ENCODE data around the gene BTBD1.
"Not testable (repeated sequence)": the region's sequence is repeated elsewhere in the genome, so short reads cannot be mapped to it uniquely, and the experiment has no call there.

The BTBD1 gene

GRCh38 chr15:83087576-83087975, 20.5 kb upstream of the BTBD1 start:
- H3K4me1 Mint-ChIP-seq: peaks cover 5% of the 10 kb centered on the region
- H3K27ac Mint-ChIP-seq (ENCODE audit: low read depth): no peak overlapping the region
- DNase-seq (ENCODE audit: low spot score in 2 of 2) (no peak), ATAC-seq (replicated peaks; ENCODE audit: extremely low read depth, poor library complexity, severe bottlenecking) (no peak)
- H3K27me3 Mint-ChIP-seq: peaks cover 48% of the 10 kb centered on the region
- no peaks in the 10 kb centered on the region for H3K9me3 Mint-ChIP-seq
- no peak overlapping the region for H3K4me3 Mint-ChIP-seq
- H3K36me3 Mint-ChIP-seq (ENCODE audit: insufficient read depth): peaks cover 1% of the 10 kb centered on the region

GRCh38 chr15:83085864-83086552, 19.0 kb upstream of the BTBD1 start:
- not testable (repeated sequence) for H3K27ac Mint-ChIP-seq (ENCODE audit: low read depth); H3K4me1 Mint-ChIP-seq; DNase-seq (ENCODE audit: low spot score in 2 of 2); H3K4me3 Mint-ChIP-seq; H3K9me3 Mint-ChIP-seq; H3K36me3 Mint-ChIP-seq (ENCODE audit: insufficient read depth); ATAC-seq (replicated peaks; ENCODE audit: extremely low read depth, poor library complexity, severe bottlenecking)
- H3K27me3 Mint-ChIP-seq: peaks cover 33% of the 10 kb centered on the region

DNA sequence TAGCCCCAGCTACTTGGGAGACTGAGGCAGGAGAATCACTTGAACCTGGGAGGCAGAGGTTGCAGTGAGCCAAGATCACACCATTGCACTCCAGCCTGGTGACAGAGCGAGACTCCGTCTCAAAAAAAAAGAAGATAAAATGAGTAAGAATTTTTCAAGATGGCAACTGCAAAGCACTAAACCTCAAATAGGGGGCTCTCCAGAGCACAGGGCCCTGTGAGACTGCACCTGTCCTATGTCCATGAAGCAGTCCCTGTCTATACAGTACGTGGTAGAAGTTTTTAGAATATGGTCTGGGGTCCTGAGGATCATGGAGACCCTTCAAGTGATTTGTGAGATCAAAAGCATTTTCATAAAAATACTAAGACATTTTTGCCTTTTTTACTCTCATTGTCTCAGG, 18.4 kb upstream of the BTBD1 start:
- ATAC-seq (replicated peaks; ENCODE audit: extremely low read depth, poor library complexity, severe bottlenecking); H3K36me3 Mint-ChIP-seq (ENCODE audit: insufficient read depth); DNase-seq (ENCODE audit: low spot score in 2 of 2); H3K9me3 Mint-ChIP-seq; H3K4me1 Mint-ChIP-seq; H3K4me3 Mint-ChIP-seq; H3K27ac Mint-ChIP-seq (ENCODE audit: low read depth): not testable (repeated sequence)
- H3K27me3 Mint-ChIP-seq: peaks cover 32% of the 10 kb centered on the region

- Mint-ChIP-seq H3K4me3 (no peak overlapping the region), H3K36me3 (ENCODE audit: insufficient read depth) (peaks cover 1% of the 10 kb centered on the region), H3K4me1 (peaks cover 6% of the 10 kb centered on the region), H3K9me3 (no peaks in the 10 kb centered on the region), H3K27me3 (peaks cover 45% of the 10 kb centered on the region), H3K27ac (ENCODE audit: low read depth) (no peak overlapping the region)
- DNase-seq (ENCODE audit: low spot score in 2 of 2): no peak
- ATAC-seq (replicated peaks; ENCODE audit: extremely low read depth, poor library complexity, severe bottlenecking): no peak
Observed at GRCh38 chr15:83082730-83083386, 15.8 kb upstream of the BTBD1 start.

GRCh38 chr15:83081256-83082014, 14.4 kb upstream of the BTBD1 start:
- Mint-ChIP-seq H3K4me3 (no peak overlapping the region), H3K27ac (ENCODE audit: low read depth) (no peak overlapping the region), H3K36me3 (ENCODE audit: insufficient read depth) (peaks cover 1% of the 10 kb centered on the region), H3K4me1 (peaks cover 6% of the 10 kb centered on the region), H3K9me3 (no peaks in the 10 kb centered on the region), H3K27me3 (peaks cover 49% of the 10 kb centered on the region)
- DNase-seq (ENCODE audit: low spot score in 2 of 2) (no peak), ATAC-seq (replicated peaks; ENCODE audit: extremely low read depth, poor library complexity, severe bottlenecking) (no peak)

DNA sequence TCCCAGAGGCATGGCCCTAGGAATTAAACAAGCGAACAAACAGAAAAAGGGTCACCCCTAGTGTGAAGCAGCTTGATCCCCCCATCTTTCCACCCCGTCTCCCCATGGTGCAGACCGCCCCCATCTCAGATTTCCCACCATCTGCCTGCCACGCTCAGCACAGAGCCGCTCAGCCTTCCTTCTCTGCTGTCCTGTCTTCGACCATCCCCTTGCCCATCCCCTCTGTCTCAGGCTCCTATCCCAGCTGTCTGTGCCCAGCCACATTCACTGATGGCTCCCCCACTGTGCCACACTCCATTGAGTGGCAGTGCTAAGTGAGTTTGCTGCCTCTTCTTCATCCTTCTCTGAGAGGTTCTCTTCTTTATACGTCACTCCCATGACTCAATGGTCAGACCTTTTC, 11.7 kb upstream of the BTBD1 start:
- peaks cover 48% of the 10 kb centered on the region for H3K27me3 Mint-ChIP-seq
- no peak overlapping the region for H3K4me3 Mint-ChIP-seq
- DNase-seq (ENCODE audit: low spot score in 2 of 2): no peak
- H3K27ac Mint-ChIP-seq (ENCODE audit: low read depth): no peak overlapping the region
- no peaks in the 10 kb centered on the region for H3K36me3 Mint-ChIP-seq (ENCODE audit: insufficient read depth)
- no peak for ATAC-seq (replicated peaks; ENCODE audit: extremely low read depth, poor library complexity, severe bottlenecking)
- H3K4me1 Mint-ChIP-seq: peaks cover 6% of the 10 kb centered on the region
- H3K9me3 Mint-ChIP-seq: peaks cover 11% of the 10 kb centered on the region

DNA sequence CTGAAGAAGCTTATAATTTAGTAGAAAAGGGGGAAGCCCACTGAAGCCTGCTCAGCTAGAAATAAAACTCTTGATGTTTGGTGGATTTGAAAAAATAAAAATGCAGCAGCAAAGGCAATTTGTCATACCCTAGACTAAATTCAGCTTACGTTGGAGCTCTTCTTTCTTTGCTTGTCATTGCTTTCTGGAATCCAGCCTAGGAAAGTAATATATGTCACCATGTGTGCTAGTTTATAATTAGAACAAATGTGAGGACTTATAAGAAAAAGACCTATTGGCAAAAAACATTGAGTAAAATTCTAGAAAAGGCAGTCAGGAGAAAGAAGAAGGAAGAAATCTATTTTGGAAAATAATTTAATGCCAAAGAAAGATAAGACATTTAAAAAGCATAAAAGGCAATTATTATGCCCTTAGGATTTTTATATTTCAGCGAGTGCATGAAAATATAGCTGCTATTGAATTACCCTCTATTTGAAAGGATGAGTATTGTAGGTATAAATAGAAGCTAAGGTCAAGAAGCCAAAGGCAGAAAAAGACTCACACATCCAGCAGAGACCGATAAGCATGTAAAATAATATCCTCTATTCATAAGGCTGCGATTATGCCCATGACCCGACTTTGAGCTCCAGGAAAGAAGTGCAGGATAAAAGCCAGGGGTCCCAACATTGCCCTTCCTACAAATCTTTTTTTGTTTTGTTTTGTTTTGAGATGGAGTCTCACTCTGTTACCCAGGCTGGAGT, 10.6 kb upstream of the BTBD1 start:
- no peak for ATAC-seq (replicated peaks; ENCODE audit: extremely low read depth, poor library complexity, severe bottlenecking)
- H3K27ac Mint-ChIP-seq (ENCODE audit: low read depth): no peak overlapping the region
- no peaks in the 10 kb centered on the region for H3K36me3 Mint-ChIP-seq (ENCODE audit: insufficient read depth)
- peaks cover 11% of the 10 kb centered on the region for H3K9me3 Mint-ChIP-seq
- no peak for DNase-seq (ENCODE audit: low spot score in 2 of 2)
- H3K27me3 Mint-ChIP-seq: peaks cover 50% of the 10 kb centered on the region
- H3K4me3 Mint-ChIP-seq: no peak overlapping the region
- H3K4me1 Mint-ChIP-seq: peaks cover 6% of the 10 kb centered on the region

DNA sequence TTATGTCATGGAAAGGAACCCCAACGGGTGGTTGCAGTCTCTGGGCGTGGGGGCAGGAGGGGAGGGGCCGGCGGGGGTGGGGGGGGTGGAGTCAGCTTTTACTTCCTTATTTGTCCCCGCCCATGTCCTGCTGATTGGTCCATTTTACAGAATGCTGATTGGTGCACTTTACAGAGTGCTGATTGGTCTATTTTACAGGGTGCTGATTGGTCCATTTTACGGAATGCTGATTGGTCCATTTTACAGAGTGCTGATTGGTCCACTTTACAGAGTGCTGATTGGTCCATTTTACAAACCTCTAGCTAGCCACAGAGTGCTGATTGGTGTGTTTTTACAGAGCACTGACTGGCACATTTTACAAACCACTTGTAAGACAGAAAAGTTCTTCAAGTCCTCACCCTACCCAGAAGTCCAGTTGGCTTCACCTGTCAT, 2.2 kb upstream of the BTBD1 start:
- peak in 1 of 2 donors; percentile 18 for DNase-seq (ENCODE audit: low spot score in 2 of 2)
- H3K9me3 Mint-ChIP-seq; H3K36me3 Mint-ChIP-seq (ENCODE audit: insufficient read depth); H3K4me3 Mint-ChIP-seq: not testable (repeated sequence)
- Mint-ChIP-seq H3K4me1 (peaks cover 13% of the 10 kb centered on the region), H3K27me3 (peaks cover 14% of the 10 kb centered on the region), H3K27ac (ENCODE audit: low read depth) (peak overlapping the region; percentile 75)
- peak; percentile 5 for ATAC-seq (replicated peaks; ENCODE audit: extremely low read depth, poor library complexity, severe bottlenecking)

GRCh38 chr15:83068054-83068453, 1.0 kb upstream of the BTBD1 start:
- H3K4me1 Mint-ChIP-seq: peaks cover 13% of the 10 kb centered on the region
- peak overlapping the region; percentile 75 for H3K27ac Mint-ChIP-seq (ENCODE audit: low read depth)
- H3K36me3 Mint-ChIP-seq (ENCODE audit: insufficient read depth): peaks cover 4% of the 10 kb centered on the region
- H3K9me3 Mint-ChIP-seq: no peaks in the 10 kb centered on the region
- H3K4me3 Mint-ChIP-seq: no peak overlapping the region
- H3K27me3 Mint-ChIP-seq: peaks cover 10% of the 10 kb centered on the region
- DNase-seq (ENCODE audit: low spot score in 2 of 2): no peak
- ATAC-seq (replicated peaks; ENCODE audit: extremely low read depth, poor library complexity, severe bottlenecking): no peak

DNA sequence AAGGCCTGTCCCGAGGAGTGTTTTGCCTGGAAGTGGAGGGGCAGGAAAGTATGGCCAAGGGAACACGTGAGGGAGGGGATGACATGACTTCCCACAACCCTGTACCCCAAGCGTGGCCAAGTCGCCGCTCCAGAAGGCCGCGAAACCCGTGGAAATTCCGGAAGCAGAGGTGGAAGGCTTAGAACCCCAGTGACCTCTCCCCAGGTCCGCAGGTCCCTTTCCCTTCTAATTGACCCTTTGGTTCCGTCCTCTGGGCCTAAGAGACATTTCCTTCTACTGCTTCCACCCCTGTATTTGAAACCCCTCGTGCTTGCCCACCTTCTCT, 548 bp upstream of the BTBD1 start:
- Mint-ChIP-seq H3K4me1 (peaks cover 13% of the 10 kb centered on the region), H3K27me3 (peaks cover 8% of the 10 kb centered on the region)

GRCh38 chr15:83066034-83066733, 868 bp downstream of the BTBD1 start:
- DNase-seq (ENCODE audit: low spot score in 2 of 2) (no peak), ATAC-seq (replicated peaks; ENCODE audit: extremely low read depth, poor library complexity, severe bottlenecking) (no peak)
- no peak overlapping the region for H3K4me3 Mint-ChIP-seq
- H3K27ac Mint-ChIP-seq (ENCODE audit: low read depth): peak overlapping the region; percentile 63
- no peaks in the 10 kb centered on the region for H3K9me3 Mint-ChIP-seq
- H3K27me3 Mint-ChIP-seq: no peaks in the 10 kb centered on the region
- peaks cover 13% of the 10 kb centered on the region for H3K4me1 Mint-ChIP-seq
- H3K36me3 Mint-ChIP-seq (ENCODE audit: insufficient read depth): peaks cover 4% of the 10 kb centered on the region

More for the DNA sequence above, 548 bp upstream of the BTBD1 start:
- no peak for DNase-seq (ENCODE audit: low spot score in 2 of 2)
- Mint-ChIP-seq H3K36me3 (ENCODE audit: insufficient read depth) (peaks cover 4% of the 10 kb centered on the region), H3K27ac (ENCODE audit: low read depth) (peak overlapping the region; percentile 75), H3K4me3 (no peak overlapping the region), H3K9me3 (no peaks in the 10 kb centered on the region)
- no peak for ATAC-seq (replicated peaks; ENCODE audit: extremely low read depth, poor library complexity, severe bottlenecking)

DNA sequence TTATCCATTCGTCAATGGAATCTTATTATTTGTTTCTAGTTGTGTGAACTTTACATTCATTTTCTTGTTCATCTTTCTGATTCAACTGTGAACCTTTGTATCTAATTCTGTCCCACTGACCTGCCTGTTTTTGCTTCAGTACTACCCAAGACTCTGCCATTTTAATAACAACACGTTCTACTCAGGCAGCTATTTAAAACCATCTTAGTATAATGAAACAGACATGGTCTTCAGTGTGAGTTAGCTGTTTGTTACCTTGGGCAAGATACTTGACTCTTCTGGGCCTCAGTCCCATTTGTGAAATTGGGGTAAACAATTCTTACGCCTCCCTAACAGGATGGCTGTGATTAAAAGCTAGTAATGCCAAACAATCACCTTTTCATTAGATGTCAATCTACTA, 1.6 kb downstream of the BTBD1 start:
- no peaks in the 10 kb centered on the region for H3K27me3 Mint-ChIP-seq
- no peak overlapping the region for H3K4me3 Mint-ChIP-seq
- peaks cover 4% of the 10 kb centered on the region for H3K36me3 Mint-ChIP-seq (ENCODE audit: insufficient read depth)
- peak overlapping the region; percentile 63 for H3K27ac Mint-ChIP-seq (ENCODE audit: low read depth)
- H3K4me1 Mint-ChIP-seq: peaks cover 13% of the 10 kb centered on the region
- no peak for DNase-seq (ENCODE audit: low spot score in 2 of 2)
- H3K9me3 Mint-ChIP-seq: no peaks in the 10 kb centered on the region
- no peak for ATAC-seq (replicated peaks; ENCODE audit: extremely low read depth, poor library complexity, severe bottlenecking)
